MCF 10A (cell line): ENCODE results near the gene NAT8L. TPM values are rescaled to one million over a fixed set of nuclear protein-coding genes. Genes with fewer than 3 reads are reported as not detected.

ENCODE experiments used
- BruUV-seq: library from RNA; stranded (reverse); fragments of 400-500 nt; replicated peaks from 2 replicates; lab custom pipeline; 2021; lab: Mats Ljungman, UMichigan
- CTCF ChIA-PET: fragments of 300-600 bp; sonication (Branson Sonifier 250); formaldehyde crosslinking; extraction: SDS; loops from one replicate; lab custom pipeline; 2021; ENCODE audit warnings: antibody characterized with exemption, inconsistent platforms; lab: Yijun Ruan, JAX
- POLR2A ChIA-PET: fragments of 300-600, 350-650 bp; sonication (Branson Sonifier 250); formaldehyde crosslinking; extraction: SDS; loops from one replicate; lab custom pipeline; 2020; ENCODE audit warnings: antibody characterized with exemption, inconsistent platforms; lab: Yijun Ruan, JAX
- DNase-seq: peaks from one replicate; pipeline ENCODE4 v3.0.0-alpha.2; 2018; ENCODE audit not compliant: unreplicated experiment
- H3K27ac Mint-ChIP-seq: one replicate; pipeline ENCODE4 v1.8.0; 2022; ENCODE audit warnings: mild to moderate bottlenecking, low read depth, mixed read lengths; ENCODE audit not compliant: unreplicated experiment
- H3K27me3 Mint-ChIP-seq: one replicate; pipeline ENCODE4 v1.8.0; 2022; ENCODE audit warnings: mixed read lengths; ENCODE audit not compliant: insufficient read depth, unreplicated experiment
- H3K36me3 Mint-ChIP-seq: one replicate; pipeline ENCODE4 v1.8.0; 2022; ENCODE audit warnings: mild to moderate bottlenecking, moderate library complexity, mixed read lengths; ENCODE audit not compliant: insufficient read depth, unreplicated experiment
- H3K4me1 Mint-ChIP-seq: one replicate; pipeline ENCODE4 v1.8.0; 2022; ENCODE audit warnings: mixed read lengths; ENCODE audit not compliant: insufficient read depth, unreplicated experiment
- H3K4me3 Mint-ChIP-seq: one replicate; pipeline ENCODE4 v1.8.0; 2022; ENCODE audit warnings: mild to moderate bottlenecking, moderate library complexity, mixed read lengths; ENCODE audit not compliant: unreplicated experiment
- H3K9me3 Mint-ChIP-seq: one replicate; pipeline ENCODE4 v1.8.0; 2022; ENCODE audit warnings: mixed read lengths; ENCODE audit not compliant: unreplicated experiment
- CTCF ChIP-seq: fragments of 200-600 bp; IDR thresholded peaks from one replicate; pipeline ENCODE4 v1.8.0; 2022; ENCODE audit warnings: antibody characterized with exemption, mild to moderate bottlenecking; ENCODE audit not compliant: unreplicated experiment
- intact Hi-C: fragments of 100-400 bp; cut with micrococcal nuclease; formaldehyde crosslinking; loops from 2 replicates; pipeline ENCODE4 v1.14.1; 2022
- total RNA-seq: library from RNA; stranded (reverse); gene quantifications from 2 replicates; pipeline ENCODE4 v1.2.3, GENCODE V29; 2022

Gene NAT8L
- total RNA-seq, 1 experiment from 2014 or later: 0.79 TPM

DNA sequence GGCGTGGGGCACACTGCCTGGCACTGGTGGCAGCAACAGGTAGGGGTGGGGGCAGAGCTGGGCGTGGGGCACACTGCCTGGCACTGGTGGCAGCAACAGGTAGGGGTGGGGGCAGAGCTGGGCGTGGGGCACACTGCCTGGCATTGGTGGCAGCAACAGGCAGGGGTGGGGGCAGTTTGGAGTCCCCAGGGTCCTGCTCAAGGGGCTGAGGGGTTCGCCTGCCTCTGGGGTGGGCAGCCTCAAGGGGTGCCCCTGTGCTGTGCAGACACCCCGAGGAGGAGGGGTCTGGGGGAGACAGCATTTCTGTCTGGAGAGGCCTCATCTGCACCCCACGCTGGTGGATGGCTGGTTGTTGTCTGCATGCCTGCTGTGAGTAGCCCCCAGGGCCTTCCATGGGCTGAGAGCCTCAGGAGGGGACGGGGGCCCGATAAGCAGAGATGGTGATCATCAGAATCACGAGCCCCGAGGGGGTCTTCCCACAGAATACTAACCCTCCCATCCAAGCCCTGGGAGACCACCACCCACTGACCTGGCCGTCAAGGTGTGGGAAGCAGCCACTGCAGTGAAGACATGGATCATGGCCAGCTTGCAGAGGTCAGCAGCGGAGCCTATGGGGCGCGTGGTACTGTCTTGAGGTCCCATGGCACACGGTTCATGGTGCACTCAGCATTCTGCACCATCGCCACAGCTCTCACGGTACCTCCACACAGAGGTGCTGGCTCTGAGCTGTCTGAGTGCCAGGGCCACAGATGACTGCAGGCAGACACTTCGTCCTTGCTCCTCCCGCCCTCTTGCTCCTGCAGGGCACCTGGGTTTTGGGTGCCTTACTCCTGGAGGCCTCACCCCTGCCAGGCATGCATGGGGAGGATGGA is 21.5 kb downstream of the NAT8L start:
- no TSS peak for BruUV-seq
- ChIA-PET POLR2A (no interaction called here), CTCF (no interaction called here)
- no peak for TF ChIP-seq CTCF
- Mint-ChIP-seq H3K27ac (no peak overlapping the region), H3K4me1 (no peaks in the 10 kb centered on the region), H3K4me3 (no peak overlapping the region), H3K27me3 (no peaks in the 10 kb centered on the region), H3K9me3 (no peaks in the 10 kb centered on the region), H3K36me3 (no peaks in the 10 kb centered on the region)
- no peak for DNase-seq
- intact Hi-C loops: no loop called here

- H3K4me3 Mint-ChIP-seq: no peak overlapping the region
- H3K9me3 Mint-ChIP-seq: no peaks in the 10 kb centered on the region
- H3K27me3 Mint-ChIP-seq: no peaks in the 10 kb centered on the region
- H3K4me1 Mint-ChIP-seq: no peaks in the 10 kb centered on the region
- H3K27ac Mint-ChIP-seq: no peak overlapping the region
- DNase-seq: no peak
- no peaks in the 10 kb centered on the region for H3K36me3 Mint-ChIP-seq
- TF ChIP-seq CTCF: no peak
- no TSS peak for BruUV-seq
- intact Hi-C loops: no loop called here
- POLR2A ChIA-PET: no interaction called here
- CTCF ChIA-PET: no interaction called here
Measured at GRCh38 chr4:2081540-2081939, 22.4 kb downstream of the NAT8L start.

DNA sequence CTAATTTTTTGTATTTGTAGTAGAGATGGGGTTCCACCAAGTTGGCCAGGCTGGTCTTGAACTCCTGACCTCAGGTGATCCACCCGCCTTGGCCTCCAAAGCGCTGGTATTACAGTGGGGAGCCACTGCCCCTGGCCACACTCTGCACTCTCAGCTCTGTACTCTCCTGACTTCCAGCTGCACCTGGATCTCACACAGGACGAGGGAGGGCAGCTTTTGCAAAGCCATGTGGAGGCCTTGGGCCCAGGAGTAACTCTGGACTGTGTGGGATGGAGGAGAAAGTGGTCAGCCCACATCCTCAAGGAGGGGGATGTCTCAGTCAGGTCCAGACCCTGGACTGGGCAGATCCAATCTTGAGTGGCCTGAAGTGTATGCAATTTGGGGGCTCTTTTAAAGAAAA is 23.0 kb downstream of the NAT8L start:
- no peak for TF ChIP-seq CTCF
- BruUV-seq: no TSS peak

DNA sequence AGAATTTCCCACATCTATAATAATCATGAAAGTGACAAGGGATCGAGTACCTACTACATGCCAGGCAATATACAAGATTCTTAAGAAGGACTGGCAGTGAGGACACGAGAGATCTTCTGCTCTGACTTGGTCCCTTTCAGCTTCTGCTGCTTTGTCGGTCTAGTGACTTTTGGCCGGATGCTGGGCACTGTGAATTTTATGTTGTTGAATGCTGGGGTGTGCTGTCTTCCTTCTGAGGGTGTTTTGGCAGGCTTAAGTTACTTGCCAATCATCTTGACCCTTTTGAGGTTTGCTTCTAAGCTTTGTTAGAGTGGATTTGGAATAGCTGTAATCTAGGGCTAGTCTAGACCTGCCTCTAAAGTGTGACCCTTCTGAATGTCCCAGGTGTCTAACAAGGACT is 23.5 kb downstream of the NAT8L start:
- Mint-ChIP-seq H3K27me3 (no peaks in the 10 kb centered on the region), H3K27ac (no peak overlapping the region), H3K36me3 (no peaks in the 10 kb centered on the region), H3K4me1 (no peaks in the 10 kb centered on the region), H3K4me3 (no peak overlapping the region), H3K9me3 (no peaks in the 10 kb centered on the region)
- DNase-seq: no peak
- no peak for TF ChIP-seq CTCF
- POLR2A ChIA-PET: no interaction called here
- CTCF ChIA-PET: interaction anchor here (0.6 kb wide), 1 partner anchor 98 kb away, joined by 3 read pairs; no protein-coding TSS in a partner anchor
- BruUV-seq: no TSS peak
- intact Hi-C loops: no loop called here

More for the DNA sequence above, 23.0 kb downstream of the NAT8L start:
- no peak for DNase-seq
- H3K4me3 Mint-ChIP-seq: no peak overlapping the region
- H3K4me1 Mint-ChIP-seq: no peaks in the 10 kb centered on the region
- ChIA-PET POLR2A (no interaction called here), CTCF (interaction anchor here (0.6 kb wide), 1 partner anchor 99 kb away, joined by 3 read pairs; no protein-coding TSS in a partner anchor)
- H3K36me3 Mint-ChIP-seq: no peaks in the 10 kb centered on the region
- H3K27ac Mint-ChIP-seq: no peak overlapping the region
- intact Hi-C loops: no loop called here
- no peaks in the 10 kb centered on the region for H3K27me3 Mint-ChIP-seq
- H3K9me3 Mint-ChIP-seq: no peaks in the 10 kb centered on the region
